ENCODE measurements around the gene BCO2. TPM values are rescaled to one million over a fixed set of nuclear protein-coding genes. Genes with fewer than 3 reads are reported as not detected.

The BCO2 gene
- total RNA-seq, 1 donor from 2014 or later: 1.7 TPM

DNA sequence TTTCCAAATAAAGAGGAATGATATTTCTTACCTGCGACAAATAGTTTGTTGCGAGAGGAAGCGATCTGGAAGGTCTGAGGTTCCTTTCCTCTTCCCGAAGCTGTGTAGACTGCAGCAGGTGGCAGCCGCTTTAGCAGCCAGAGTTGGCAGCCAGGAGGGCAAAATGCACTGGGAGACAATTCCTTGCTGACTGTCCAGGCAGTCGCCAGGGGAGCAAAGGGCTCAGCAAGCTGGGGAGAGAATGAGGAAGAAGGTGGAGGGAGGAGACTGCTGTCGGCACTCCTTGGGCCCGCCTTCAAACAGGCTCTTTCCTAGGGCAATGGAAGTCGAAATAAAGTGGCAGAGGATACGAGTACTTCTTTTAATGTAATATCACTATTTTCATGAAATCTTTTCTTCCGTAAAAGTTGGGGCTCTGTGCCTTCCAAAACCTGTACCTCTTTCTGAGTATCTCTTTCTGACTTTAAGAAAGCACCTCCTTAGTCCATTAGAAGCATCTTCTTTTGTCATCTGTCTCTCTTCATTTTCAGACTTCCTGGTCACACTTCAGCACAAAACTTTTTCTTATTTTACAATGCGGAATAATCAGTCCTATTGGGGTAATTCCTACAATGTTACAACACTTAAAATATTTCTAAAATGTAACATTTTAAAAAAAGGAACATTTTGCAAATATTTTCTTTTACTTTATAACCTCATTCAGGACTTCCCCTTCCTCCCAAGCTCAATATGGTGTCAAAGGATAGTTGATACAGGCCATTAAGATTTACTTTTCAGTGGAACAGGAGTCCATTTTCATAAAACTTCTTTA lies 11.2 kb upstream of the BCO2 start, which contains the start of gene IL18:
TSS of gene IL18 (minus strand) at position 220 of the 811 bp plus-strand sequence. CDS start 9,041 bp downstream, outside the sequence.
- Mint-ChIP-seq H3K27me3 (ENCODE audit: low read depth) (no peaks in the 10 kb centered on the region), H3K9me3 (ENCODE audit: low read depth) (no peaks in the 10 kb centered on the region), H3K36me3 (ENCODE audit: low read depth) (no peaks in the 10 kb centered on the region), H3K4me1 (ENCODE audit: low read depth) (peaks cover 36% of the 10 kb centered on the region), H3K4me3 (ENCODE audit: unreplicated experiment) (peak within 1 kb of the TSS; percentile 47), H3K27ac (ENCODE audit: unreplicated experiment) (peak within 1 kb of the TSS; percentile 79)
- TF ChIP-seq, protein P1, sequence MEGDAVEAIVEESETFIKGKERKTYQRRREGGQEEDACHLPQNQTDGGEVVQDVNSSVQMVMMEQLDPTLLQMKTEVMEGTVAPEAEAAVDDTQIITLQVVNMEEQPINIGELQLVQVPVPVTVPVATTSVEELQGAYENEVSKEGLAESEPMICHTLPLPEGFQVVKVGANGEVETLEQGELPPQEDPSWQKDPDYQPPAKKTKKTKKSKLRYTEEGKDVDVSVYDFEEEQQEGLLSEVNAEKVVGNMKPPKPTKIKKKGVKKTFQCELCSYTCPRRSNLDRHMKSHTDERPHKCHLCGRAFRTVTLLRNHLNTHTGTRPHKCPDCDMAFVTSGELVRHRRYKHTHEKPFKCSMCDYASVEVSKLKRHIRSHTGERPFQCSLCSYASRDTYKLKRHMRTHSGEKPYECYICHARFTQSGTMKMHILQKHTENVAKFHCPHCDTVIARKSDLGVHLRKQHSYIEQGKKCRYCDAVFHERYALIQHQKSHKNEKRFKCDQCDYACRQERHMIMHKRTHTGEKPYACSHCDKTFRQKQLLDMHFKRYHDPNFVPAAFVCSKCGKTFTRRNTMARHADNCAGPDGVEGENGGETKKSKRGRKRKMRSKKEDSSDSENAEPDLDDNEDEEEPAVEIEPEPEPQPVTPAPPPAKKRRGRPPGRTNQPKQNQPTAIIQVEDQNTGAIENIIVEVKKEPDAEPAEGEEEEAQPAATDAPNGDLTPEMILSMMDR (IDR thresholded peaks at IDR 0.05): no peak
- DNase-seq (ENCODE audit: low spot score): no peak

DNA sequence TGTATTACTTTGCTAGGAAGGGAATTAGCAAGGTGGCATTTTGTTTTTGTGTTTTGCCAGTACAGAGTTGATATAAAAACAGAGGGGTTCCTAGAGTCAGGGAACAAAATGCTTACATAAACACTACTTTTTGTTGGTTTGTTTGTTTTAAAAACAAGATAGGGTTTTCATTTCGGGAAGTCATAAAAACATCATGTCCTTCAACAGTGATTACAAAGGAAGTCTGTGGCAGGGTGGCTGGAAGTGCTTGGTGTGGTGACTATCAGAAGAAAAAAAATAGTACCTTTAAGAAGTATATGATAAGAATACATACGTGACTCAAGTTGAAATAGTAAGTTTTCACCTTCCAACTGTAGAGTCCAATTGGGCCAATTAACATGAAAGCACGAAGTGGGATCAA lies 10.3 kb upstream of the BCO2 start:
- TF ChIP-seq, protein P1 (IDR thresholded peaks at IDR 0.05): no peak
- no peak for DNase-seq (ENCODE audit: low spot score)
- Mint-ChIP-seq H3K4me3 (ENCODE audit: unreplicated experiment) (no peak overlapping the region), H3K27me3 (ENCODE audit: low read depth) (no peaks in the 10 kb centered on the region), H3K27ac (ENCODE audit: unreplicated experiment) (no peak overlapping the region), H3K9me3 (ENCODE audit: low read depth) (no peaks in the 10 kb centered on the region), H3K4me1 (ENCODE audit: low read depth) (peaks cover 36% of the 10 kb centered on the region), H3K36me3 (ENCODE audit: low read depth) (no peaks in the 10 kb centered on the region)

DNA sequence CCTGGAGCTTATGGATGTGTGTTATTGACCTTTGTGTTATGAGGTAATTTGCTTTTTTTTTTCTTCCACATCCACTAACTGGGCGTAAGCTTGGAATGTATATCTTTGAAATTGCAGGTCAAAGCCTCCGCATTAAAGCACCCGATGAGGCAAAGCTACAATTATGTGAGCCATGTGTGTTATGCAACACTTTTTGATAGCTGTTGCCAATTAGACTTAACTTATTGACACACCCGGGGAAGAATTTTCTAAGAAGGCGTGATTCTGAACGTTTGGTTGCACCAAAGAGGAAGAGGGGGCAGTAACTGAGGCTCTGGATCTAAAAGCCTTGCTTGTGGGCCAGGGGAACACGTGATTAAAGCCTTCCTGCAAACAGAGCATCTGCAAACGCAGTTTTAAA lies 8.8 kb upstream of the BCO2 start:
- Mint-ChIP-seq H3K4me3 (ENCODE audit: unreplicated experiment) (no peak overlapping the region), H3K27me3 (ENCODE audit: low read depth) (no peaks in the 10 kb centered on the region), H3K36me3 (ENCODE audit: low read depth) (no peaks in the 10 kb centered on the region), H3K9me3 (ENCODE audit: low read depth) (no peaks in the 10 kb centered on the region), H3K27ac (ENCODE audit: unreplicated experiment) (no peak overlapping the region), H3K4me1 (ENCODE audit: low read depth) (peaks cover 30% of the 10 kb centered on the region)
- TF ChIP-seq, protein P1 (IDR thresholded peaks at IDR 0.05): no peak
- no peak for DNase-seq (ENCODE audit: low spot score)

DNA sequence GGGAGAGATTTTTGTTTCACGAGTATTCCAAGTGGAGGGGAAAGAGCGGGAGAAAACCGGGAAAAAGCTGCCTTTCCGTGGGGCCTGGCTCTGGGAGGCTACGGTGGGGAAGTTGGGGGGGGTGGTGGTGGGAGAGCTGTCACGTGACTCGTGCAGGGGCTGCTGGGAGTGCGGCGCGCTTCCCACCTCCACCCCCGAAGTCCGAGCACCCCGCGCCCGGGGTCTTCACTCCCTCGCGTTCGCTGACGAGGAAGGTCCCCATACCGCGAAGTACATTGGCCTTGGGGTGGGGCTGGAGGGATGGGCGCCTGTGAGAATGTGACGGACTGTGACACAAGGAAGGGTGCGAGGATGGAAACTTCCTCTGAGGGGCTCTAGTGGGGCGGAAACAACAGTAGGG lies 8.2 kb upstream of the BCO2 start, which contains the start of gene TEX12:
TSS of gene TEX12 (plus strand) at position 228 of the 400 bp plus-strand sequence. CDS start 1,897 bp downstream, outside the sequence.
- Mint-ChIP-seq H3K27me3 (ENCODE audit: low read depth) (no peaks in the 10 kb centered on the region), H3K36me3 (ENCODE audit: low read depth) (no peaks in the 10 kb centered on the region)
- TF ChIP-seq, protein P1 (IDR thresholded peaks at IDR 0.05): no peak

DNA sequence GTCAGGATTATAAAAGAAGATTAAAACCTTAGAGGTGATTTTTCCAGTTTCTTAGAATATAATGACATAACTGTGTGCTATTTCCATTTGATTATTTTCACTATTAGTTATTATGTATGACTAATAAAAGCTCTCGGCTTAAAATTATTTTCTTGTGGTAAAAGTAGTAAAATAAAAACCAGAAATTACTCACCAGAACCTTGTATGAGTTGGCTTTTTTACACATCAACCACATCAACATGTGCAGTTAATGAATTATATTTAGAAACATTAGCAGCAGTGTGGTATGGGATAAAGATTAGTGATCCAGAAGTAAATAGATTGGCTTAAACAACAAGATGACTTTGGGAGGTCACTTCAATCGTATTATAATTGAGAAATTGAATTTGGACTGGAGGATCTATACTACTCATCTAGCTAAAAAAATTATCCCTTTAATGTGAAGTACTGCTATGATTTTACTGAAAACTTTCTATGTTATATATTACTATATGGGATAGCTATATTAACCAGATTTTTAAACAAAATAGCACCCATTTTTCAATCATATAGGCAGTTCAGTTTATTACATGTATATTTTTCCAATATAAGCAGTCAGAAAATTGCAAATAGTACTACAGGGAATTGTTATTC lies 2.8 kb upstream of the BCO2 start:
- Mint-ChIP-seq H3K9me3 (ENCODE audit: low read depth) (no peaks in the 10 kb centered on the region), H3K4me1 (ENCODE audit: low read depth) (peaks cover 15% of the 10 kb centered on the region), H3K27ac (ENCODE audit: unreplicated experiment) (no peak overlapping the region), H3K27me3 (ENCODE audit: low read depth) (no peaks in the 10 kb centered on the region), H3K4me3 (ENCODE audit: unreplicated experiment) (no peak overlapping the region), H3K36me3 (ENCODE audit: low read depth) (no peaks in the 10 kb centered on the region)
- DNase-seq (ENCODE audit: low spot score): no peak
- TF ChIP-seq, protein P1 (IDR thresholded peaks at IDR 0.05): no peak

More for the DNA sequence above, 8.2 kb upstream of the BCO2 start, which contains the start of gene TEX12:
- Mint-ChIP-seq H3K27ac (ENCODE audit: unreplicated experiment) (no peak within 1 kb of the TSS), H3K4me1 (ENCODE audit: low read depth) (peaks cover 28% of the 10 kb centered on the region), H3K4me3 (ENCODE audit: unreplicated experiment) (no peak within 1 kb of the TSS), H3K9me3 (ENCODE audit: low read depth) (no peaks in the 10 kb centered on the region)
- DNase-seq (ENCODE audit: low spot score): no peak
